ENCODE measurements around the gene DYNC2LI1.

The DYNC2LI1 gene

GRCh38 chr2:43764086-43764705, 9.6 kb upstream of the DYNC2LI1 start:
- no peak for DNase-seq

DNA sequence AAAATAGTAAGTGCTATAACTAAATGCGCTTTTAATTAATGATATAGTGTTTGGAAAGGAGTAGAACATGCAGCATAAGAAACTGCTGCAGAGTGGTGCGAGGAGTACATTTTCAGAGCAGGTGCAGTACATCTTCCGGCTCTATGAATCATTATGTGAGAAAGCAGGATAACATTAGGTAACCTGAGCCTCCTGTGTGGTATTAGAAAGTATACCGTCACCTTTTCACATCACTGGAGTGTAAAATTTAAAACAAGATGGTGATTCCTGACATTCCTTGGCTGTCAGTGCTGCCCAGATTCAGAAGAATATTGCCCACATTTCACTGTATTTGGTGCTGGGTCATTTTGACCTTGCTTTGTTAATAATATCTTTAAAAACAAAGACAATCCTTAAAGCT, 7.8 kb upstream of the DYNC2LI1 start:
- no peak for DNase-seq

DNA sequence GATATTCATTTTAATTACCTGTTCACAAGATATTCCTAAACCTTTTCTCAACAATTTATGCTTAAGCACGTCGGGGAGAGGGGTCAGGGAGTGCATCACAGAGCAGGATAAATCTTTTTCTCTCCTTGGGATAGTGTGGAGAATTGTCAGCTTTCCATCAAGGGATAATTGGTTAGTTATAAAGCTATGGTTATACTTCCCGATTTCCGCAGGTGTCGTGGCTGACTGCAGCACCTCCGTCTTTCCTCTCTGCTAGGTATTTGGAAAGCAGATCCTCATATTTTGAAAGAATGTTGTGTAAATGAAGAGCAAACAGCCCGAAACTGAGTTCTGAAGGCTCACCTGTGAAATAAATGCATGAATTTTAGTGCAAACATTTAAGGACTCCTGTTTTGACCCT, 778 bp downstream of the DYNC2LI1 start:
- no peak for DNase-seq

DNA sequence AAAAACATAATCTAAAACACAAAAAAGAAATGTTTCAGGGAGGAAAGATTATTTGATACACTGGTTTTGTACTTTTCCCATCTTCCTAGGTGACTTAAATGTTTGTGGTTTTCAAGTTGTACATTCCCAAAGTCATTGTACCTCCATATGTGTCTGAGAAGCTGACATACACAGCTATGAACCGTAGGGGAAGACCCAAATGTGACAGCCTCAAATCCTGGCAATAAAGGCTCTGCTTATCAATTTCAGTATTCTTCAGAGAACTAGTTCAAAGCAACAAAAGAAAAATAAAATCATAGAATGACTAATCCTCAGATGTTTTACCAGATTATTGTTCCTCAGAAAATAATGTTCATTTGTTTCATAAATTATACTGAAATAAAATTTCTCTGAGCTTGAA, 2.5 kb downstream of the DYNC2LI1 start:
- no peak for DNase-seq

- DNase-seq, result no peak
Observed at GRCh38 chr2:43777306-43777926, 3.6 kb downstream of the DYNC2LI1 start.

DNA sequence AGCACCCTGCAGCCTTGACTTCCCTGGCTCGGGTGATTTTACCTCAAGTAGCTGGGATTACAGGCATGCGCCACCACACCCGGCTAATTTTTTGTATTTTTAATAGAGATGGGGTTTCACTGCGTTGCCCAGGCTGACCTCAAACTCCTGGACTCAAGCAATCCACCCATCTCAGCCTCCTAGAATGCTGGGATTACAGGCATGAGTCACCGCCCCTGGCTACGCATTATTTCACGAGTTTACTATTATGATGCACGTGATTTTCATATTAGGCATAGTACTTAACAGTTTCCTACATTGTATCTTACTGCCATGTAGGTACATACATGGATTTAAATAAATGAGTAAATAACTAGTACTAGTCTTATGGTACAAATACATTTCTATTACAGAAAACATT, 4.4 kb downstream of the DYNC2LI1 start:
- DNase-seq, result no peak

GRCh38 chr2:43787895-43788294, 14.1 kb downstream of the DYNC2LI1 start:
- no peak for DNase-seq

DNA sequence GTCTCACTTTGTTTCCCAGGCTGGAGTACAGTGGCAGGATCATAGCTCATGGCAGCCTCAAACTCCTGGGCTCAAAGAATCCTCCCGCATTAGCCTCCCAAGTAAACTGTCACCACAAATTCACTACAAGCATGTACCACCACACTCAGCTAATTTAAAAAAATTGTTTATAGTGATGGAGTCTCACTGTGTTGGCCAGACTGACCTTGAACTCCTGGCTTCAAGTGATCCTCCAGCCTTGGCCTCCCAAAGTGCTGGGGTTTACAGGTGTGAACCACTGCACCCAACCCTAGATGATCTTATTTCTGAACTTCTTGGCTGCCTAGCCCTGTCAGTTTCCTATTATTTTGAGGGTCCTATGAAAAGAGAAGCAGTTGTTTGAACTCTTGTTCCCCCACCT, 14.8 kb downstream of the DYNC2LI1 start:
- DNase-seq, result no peak

DNA sequence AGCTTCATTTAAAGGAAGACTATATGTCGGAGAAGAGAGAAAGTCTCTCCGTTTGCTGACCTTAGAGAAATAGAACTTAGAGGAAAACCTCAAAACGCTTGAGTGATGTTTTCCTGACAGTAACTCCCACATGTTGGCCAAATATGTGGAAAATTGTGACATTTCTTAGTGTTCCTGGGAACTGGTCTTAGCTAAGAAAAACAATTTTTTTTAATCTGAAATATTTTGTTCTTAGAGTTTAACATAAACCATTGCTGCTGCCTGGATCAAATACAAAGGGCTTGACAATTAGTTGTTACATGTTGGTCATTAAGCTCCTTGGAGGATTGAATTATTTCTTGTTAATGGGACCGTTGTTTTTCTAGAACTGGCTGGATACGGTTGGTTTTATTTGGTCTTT, 16.3 kb downstream of the DYNC2LI1 start:
- DNase-seq, result no peak

DNA sequence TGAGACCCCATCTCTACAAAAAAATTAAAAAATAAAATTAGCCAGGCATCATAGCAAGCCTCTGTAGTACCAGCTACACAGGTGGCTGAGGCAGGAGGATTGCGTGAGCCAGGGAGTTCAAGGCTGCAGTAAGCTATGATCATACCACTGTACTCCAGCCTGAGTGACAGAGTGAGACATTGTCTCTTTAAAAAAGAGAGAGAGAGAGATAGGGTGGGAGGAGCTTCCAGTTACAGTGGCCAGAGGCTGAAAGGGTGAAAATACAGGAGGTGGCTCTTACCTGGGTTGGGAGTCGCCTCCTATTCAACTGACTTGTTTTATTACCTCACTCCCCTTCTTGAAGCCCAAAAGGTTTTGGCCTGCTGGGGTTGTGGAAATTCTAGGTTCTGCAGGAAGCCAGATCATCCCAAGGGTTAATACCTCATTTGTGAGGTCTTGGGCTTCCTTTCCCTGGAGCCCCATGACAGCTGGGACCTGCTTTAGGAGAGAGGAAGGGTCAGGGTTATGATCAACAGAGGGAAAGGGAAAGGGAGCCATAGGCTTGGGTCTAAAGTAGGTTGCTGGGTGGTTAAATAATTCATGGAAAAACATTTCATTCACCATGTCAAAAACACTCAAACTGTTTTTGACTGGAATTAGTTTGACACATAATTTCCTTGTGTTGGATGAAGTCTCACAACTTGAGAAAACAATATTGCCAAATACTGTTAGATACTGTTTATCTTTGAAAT, 17.4 kb downstream of the DYNC2LI1 start:
- DNase-seq, result no peak

DNA sequence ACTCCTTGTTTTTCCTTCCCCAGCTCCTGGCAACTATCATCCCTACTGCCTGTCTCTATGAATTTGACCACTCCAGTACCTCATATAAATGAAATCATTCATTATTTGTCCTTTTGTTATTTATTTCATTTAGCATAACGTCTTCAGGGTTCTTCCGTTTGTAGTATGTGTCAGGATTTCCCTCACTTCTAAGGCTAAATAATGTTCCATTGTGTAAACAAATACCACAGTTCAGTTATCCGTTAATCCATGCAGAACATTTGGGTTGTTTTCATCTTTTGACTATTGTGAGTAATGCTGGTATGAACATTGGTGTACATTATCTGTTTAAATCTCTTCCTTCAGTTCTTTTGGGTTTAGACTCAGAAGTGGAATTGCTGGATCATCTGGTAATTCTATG, 18.8 kb downstream of the DYNC2LI1 start:
- no peak for DNase-seq

GRCh38 chr2:43794956-43795355, 21.1 kb downstream of the DYNC2LI1 start:
- DNase-seq, result no peak

GRCh38 chr2:43796206-43796605, 22.4 kb downstream of the DYNC2LI1 start:
- no peak for DNase-seq

DNA sequence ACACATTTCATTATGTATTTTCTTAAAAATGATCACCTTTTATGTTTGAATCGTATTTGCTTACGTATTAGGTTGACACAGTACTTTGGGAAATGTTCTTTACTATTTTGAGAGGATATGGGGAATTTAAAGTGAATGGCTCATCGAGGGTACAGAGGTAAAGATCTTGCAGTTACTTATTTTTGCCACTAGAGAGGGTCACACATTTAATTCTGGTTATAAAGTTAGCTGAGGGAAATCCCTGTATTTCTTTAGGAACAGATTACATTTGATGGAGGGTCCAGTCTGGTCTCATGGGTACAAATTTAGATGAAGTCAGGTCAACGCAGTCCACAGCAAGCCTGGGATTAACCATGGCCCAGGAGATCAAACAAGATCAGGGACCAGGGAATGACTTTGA, 24.5 kb downstream of the DYNC2LI1 start:
- DNase-seq, result no peak

- DNase-seq, result no peak
Observed at GRCh38 chr2:43800894-43801293, 27.1 kb downstream of the DYNC2LI1 start.

DNA sequence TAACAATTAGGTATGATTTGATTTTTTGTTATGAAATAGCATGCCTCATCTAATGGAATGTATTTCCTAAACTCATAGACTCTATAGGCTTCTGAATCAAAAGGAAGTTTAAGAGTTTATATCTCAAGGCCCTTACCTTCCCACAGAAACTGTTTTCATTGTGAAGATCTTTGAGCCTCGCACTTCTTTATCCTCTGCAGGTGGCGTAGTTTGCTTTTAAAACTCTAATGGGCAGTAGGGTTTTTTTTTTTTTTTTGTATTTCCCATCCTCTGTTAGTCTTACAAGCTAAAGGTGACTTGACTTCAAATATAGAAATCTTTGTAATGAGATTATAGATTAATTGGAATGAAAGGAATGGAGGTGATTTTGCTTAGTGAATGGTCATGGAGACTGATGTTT, 28.3 kb downstream of the DYNC2LI1 start:
- DNase-seq, result no peak

DNA sequence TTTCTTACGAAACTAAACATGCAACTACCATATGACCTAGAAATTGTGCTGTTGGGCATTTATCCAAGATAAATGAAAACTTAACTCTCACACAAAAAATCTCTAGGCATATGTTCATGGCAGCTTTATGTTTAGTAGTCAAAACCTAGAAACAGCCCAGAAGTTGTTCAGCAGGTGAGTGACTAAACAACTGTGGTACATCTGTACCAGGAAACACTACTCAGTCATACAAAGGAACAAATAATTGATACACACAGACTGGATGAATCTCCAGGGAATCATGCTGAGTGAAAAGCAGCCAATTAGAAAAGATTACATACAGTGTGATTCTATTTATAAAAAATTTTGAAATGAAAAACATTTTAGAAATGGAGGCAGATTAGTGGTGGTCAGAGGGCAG, 29.3 kb downstream of the DYNC2LI1 start:
- no peak for DNase-seq

- no peak for DNase-seq
Observed at GRCh38 chr2:43806719-43807031, 32.8 kb downstream of the DYNC2LI1 start.

- no peak for DNase-seq
Observed at GRCh38 chr2:43810452-43810851, 36.6 kb downstream of the DYNC2LI1 start.

GRCh38 chr2:43810888-43811287, 37.0 kb downstream of the DYNC2LI1 start:
- no peak for DNase-seq

GRCh38 chr2:43812006-43812405, 38.2 kb downstream of the DYNC2LI1 start:
- DNase-seq, result no peak

- no peak for DNase-seq
Observed at GRCh38 chr2:43812947-43813346, 39.1 kb downstream of the DYNC2LI1 start.

GRCh38 chr2:43814711-43815110, 40.9 kb downstream of the DYNC2LI1 start:
- DNase-seq, result no peak

DNA sequence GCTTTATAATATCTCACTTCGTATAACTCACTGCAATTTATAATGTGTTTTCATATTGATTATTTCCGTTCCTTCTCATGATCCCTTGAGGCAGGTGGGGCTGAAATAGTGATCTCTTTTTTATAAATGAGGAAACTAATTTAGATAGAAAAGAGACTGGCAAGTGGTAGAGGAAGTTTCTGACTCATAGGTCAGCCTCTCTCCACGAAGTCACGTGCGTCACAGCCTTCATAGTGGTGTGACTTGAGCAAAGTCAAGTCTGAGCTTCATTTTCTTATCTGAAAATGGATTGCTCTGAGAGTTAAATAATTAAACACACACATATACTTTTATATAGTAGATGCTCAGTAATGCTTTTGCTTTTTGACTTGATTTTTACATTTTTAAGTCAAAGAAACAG, 44.9 kb downstream of the DYNC2LI1 start:
- no peak for DNase-seq

All from T-helper 1 cell (primary cell).